GM12878 (cell line): Measurements from ENCODE around the gene PIGS. TPM values are rescaled to one million over a fixed set of nuclear protein-coding genes. Genes with fewer than 3 reads are reported as not detected.

Experiments
- CTCF ChIP-seq, 3 experiments: IDR thresholded peaks in 2 of 3; conservative IDR thresholded peaks in 1 of 3; 2 replicates each; pipeline ENCODE4 v1.5.1; 2011; ENCODE audit warnings: low read depth in 3 of 3, low read length in 3 of 3, mild to moderate bottlenecking in 3 of 3, control low read depth in 2 of 3, moderate library complexity in 2 of 3, inconsistent platforms in 1 of 3, mixed read lengths in 1 of 3; ENCODE audit not compliant: control insufficient read depth in 2 of 3, insufficient read depth in 1 of 3; ENCODE audit errors: extremely low read depth in 1 of 3
- DPF2 ChIP-seq: fragments of 450-650 bp; IDR thresholded peaks from 2 replicates; pipeline ENCODE4 v1.6.1; 2017; ENCODE audit warnings: mild to moderate bottlenecking
- HDGF ChIP-seq: fragments of 450-650 bp; IDR thresholded peaks from 2 replicates; pipeline ENCODE4 v1.6.1; 2016; ENCODE audit warnings: antibody characterized with exemption
- MAX ChIP-seq: IDR thresholded peaks from 2 replicates; pipeline ENCODE4 v1.6.1; 2012; ENCODE audit warnings: low read depth, low read length, improper control_type of control experiment
- NBN ChIP-seq: fragments of 450-650 bp; IDR thresholded peaks from 2 replicates; pipeline ENCODE4 v1.6.1; 2016
- POU2F2 ChIP-seq: IDR thresholded peaks from 3 replicates; pipeline ENCODE4 v1.6.1; 2011; ENCODE audit warnings: low read depth, mild to moderate bottlenecking, low read length, borderline replicate concordance
- RAD21 ChIP-seq: IDR thresholded peaks from 2 replicates; pipeline ENCODE4 v1.6.1; 2011; ENCODE audit warnings: mild to moderate bottlenecking, low read depth, low read length, moderate library complexity; ENCODE audit not compliant: insufficient read depth
- RELB ChIP-seq: fragments of 450-650 bp; IDR thresholded peaks from 2 replicates; pipeline ENCODE4 v1.6.1; 2017; ENCODE audit warnings: low read depth, mild to moderate bottlenecking, moderate library complexity
- SIN3A ChIP-seq: IDR thresholded peaks from 2 replicates; pipeline ENCODE4 v1.6.1; 2012; ENCODE audit warnings: low read depth, low read length, improper control_type of control experiment
- SPI1 ChIP-seq: IDR thresholded peaks from 2 replicates; pipeline ENCODE4 v1.6.1; 2011; ENCODE audit warnings: low read depth, mild to moderate bottlenecking, low read length, moderate library complexity, borderline replicate concordance; ENCODE audit not compliant: insufficient read depth
- TCF12 ChIP-seq: IDR thresholded peaks from 2 replicates; pipeline ENCODE4 v1.6.1; 2011; ENCODE audit warnings: low read depth, mild to moderate bottlenecking, low read length
- ZBTB33 ChIP-seq: fragments of 450-650 bp; IDR thresholded peaks from 2 replicates; pipeline ENCODE4 v1.6.1; 2017; ENCODE audit warnings: mild to moderate bottlenecking
- ZBTB4 ChIP-seq: fragments of 450-650 bp; formaldehyde crosslinking; IDR thresholded peaks from 2 replicates; pipeline ENCODE4 v1.4.0; 2022; ENCODE audit warnings: mild to moderate bottlenecking, moderate library complexity
- ZNF687 ChIP-seq: fragments of 450-650 bp; IDR thresholded peaks from 2 replicates; pipeline ENCODE4 v1.6.1; 2017; ENCODE audit warnings: mild to moderate bottlenecking, moderate library complexity
- polyA plus RNA-seq, 11 experiments: library from polyadenylated mRNA; depleted of rRNA in 4 of 11; unstranded in 6 of 11; stranded (reverse) in 5 of 11; fragments of >200 nt; fragmentation: Nextera tagmentation in 4 of 11; fragmentation: Illumina TruSeq in 1 of 11; extraction: Ambion mirVana in 4 of 11; extraction: Trizol in 1 of 11; gene quantifications; 1 replicate in 1 of 11; 2 replicates in 10 of 11; pipeline versions ENCODE4 v1.2.1 to v1.2.3, GENCODE V29; 2011 to 2016; ENCODE audit warnings: inconsistent platforms in 2 of 11, missing spikeins in 2 of 11, low read depth in 1 of 11
- total RNA-seq, 4 experiments: library from RNA; depleted of rRNA in 3 of 4; stranded (reverse); fragments of >200 nt in 3 of 4; fragmentation: Illumina TruSeq in 1 of 4; extraction: Trizol in 1 of 4; gene quantifications; 2 replicates each; pipeline versions ENCODE4 v1.2.1 to v1.2.3, GENCODE V29; 2013 to 2021

PIGS gene
- total and polyA plus RNA-seq, 10 of the 15 experiments (the other 5 are each of a cell fraction or from before 2014, with no cell fraction given) = 27.5 to 73.7 (median 50.7) TPM

- peak; percentile 94 to 99 (median 99); a peak in 5 of 6 replicates for TF ChIP-seq CTCF (IDR thresholded peaks at IDR 0.05 in 2 of 3, conservative IDR thresholded peaks at IDR 0.05 in 1 of 3; ENCODE audit: control insufficient read depth in 2 of 3, extremely low read depth in 1 of 3, insufficient read depth in 1 of 3, low read depth in 3 of 3, low read length in 3 of 3)
- TF ChIP-seq RAD21 = peak; percentile 55
- 0 out of 2 replicates have a peak, but pooled peaks have one; percentile 7 for TF ChIP-seq TCF12
- TF ChIP-seq NBN = peak; percentile 65; the same call in 1 of the 2 replicates
- TF ChIP-seq ZBTB4 = no peak
- TF ChIP-seq RELB = 0 out of 2 replicates have a peak, but pooled peaks have one; percentile 26
- 0 out of 2 replicates have a peak, but pooled peaks have one; percentile 6 for TF ChIP-seq SPI1
- TF ChIP-seq MAX = peak; percentile 10; the same call in 1 of the 2 replicates
- peak; percentile 63 for TF ChIP-seq DPF2
- peak; percentile 67; the same call in 1 of the 2 replicates for TF ChIP-seq ZNF687
- 0 out of 3 replicates have a peak, but pooled peaks have one; percentile 9 for TF ChIP-seq POU2F2
- TF ChIP-seq SIN3A = no peak
- peak; percentile 80; the same call in 1 of the 2 replicates for TF ChIP-seq ZBTB33
- TF ChIP-seq HDGF = peak; percentile 31; the same call in 1 of the 2 replicates
Observed at GRCh38 chr17:28547623-28548416, 23.5 kb downstream of the PIGS start (continued).
